Calu3 (cell line): ENCODE measurements around the gene DBX2. TPM values are rescaled to one million over a fixed set of nuclear protein-coding genes. Genes with fewer than 3 reads are reported as not detected.
"Not testable (repeated sequence)": the region's sequence is repeated elsewhere in the genome, so short reads cannot be mapped to it uniquely, and the experiment has no call there.

ENCODE experiments used
- BruUV-seq: library from RNA; stranded (reverse); fragments of 400-500 nt; replicated peaks from 2 replicates; lab custom pipeline; 2021; lab: Mats Ljungman, UMichigan
- CTCF ChIA-PET: fragments of 300-600 bp; sonication (Branson Sonifier 250); formaldehyde crosslinking; loops from one replicate; lab custom pipeline; 2022; ENCODE audit warnings: antibody characterized with exemption; lab: Charles Lee
- DNase-seq: peaks from one replicate; pipeline ENCODE4 v3.0.0; 2022
- H3K27ac Mint-ChIP-seq: one replicate; pipeline ENCODE4 v1.8.0; 2022; ENCODE audit warnings: mixed read lengths; ENCODE audit not compliant: unreplicated experiment
- H3K27me3 Mint-ChIP-seq: one replicate; pipeline ENCODE4 v1.8.0; 2022; ENCODE audit warnings: mixed read lengths; ENCODE audit not compliant: unreplicated experiment
- H3K36me3 Mint-ChIP-seq: one replicate; pipeline ENCODE4 v1.8.0; 2022; ENCODE audit warnings: mild to moderate bottlenecking, moderate library complexity, mixed read lengths; ENCODE audit not compliant: insufficient read depth, unreplicated experiment
- H3K4me1 Mint-ChIP-seq: one replicate; pipeline ENCODE4 v1.8.0; 2022; ENCODE audit warnings: mild to moderate bottlenecking, low read depth, mixed read lengths; ENCODE audit not compliant: unreplicated experiment
- H3K4me3 Mint-ChIP-seq: one replicate; pipeline ENCODE4 v1.8.0; 2022; ENCODE audit warnings: mild to moderate bottlenecking, low read depth, moderate library complexity, mixed read lengths; ENCODE audit not compliant: unreplicated experiment
- H3K9me3 Mint-ChIP-seq: one replicate; pipeline ENCODE4 v1.8.0; 2022; ENCODE audit warnings: low read depth, mixed read lengths; ENCODE audit not compliant: unreplicated experiment
- CTCF ChIP-seq: fragments of 200-600 bp; IDR thresholded peaks from one replicate; pipeline ENCODE4 v1.8.0; 2022; ENCODE audit warnings: antibody characterized with exemption; ENCODE audit not compliant: unreplicated experiment
- intact Hi-C: fragments of 100-400 bp; cut with micrococcal nuclease; formaldehyde crosslinking; loops from one replicate; pipeline ENCODE4 v1.10.0; 2022; ENCODE audit not compliant: unreplicated experiment
- total RNA-seq: library from RNA; stranded (reverse); gene quantifications from 2 replicates; pipeline ENCODE4 v1.2.3, GENCODE V29; 2022

The DBX2 gene
- total RNA-seq, 1 experiment from 2014 or later, result not detected

GRCh38 chr12:45089411-45090075, 38.6 kb upstream of the DBX2 start:
- CTCF ChIA-PET, result no interaction called here
- Mint-ChIP-seq H3K27me3 (peaks cover 12% of the 10 kb centered on the region), H3K36me3 (no peaks in the 10 kb centered on the region), H3K4me3 (no peak overlapping the region), H3K4me1 (no peaks in the 10 kb centered on the region), H3K9me3 (peaks cover 3% of the 10 kb centered on the region), H3K27ac (no peak overlapping the region)
- TF ChIP-seq CTCF, result no peak
- BruUV-seq, result no TSS peak
- intact Hi-C loops, result no loop called here
- DNase-seq, result no peak

- intact Hi-C loops, result no loop called here
- no peaks in the 10 kb centered on the region for H3K4me1 Mint-ChIP-seq
- no peak for TF ChIP-seq CTCF
- H3K36me3 Mint-ChIP-seq, result no peaks in the 10 kb centered on the region
- no TSS peak for BruUV-seq
- no peak overlapping the region for H3K27ac Mint-ChIP-seq
- H3K27me3 Mint-ChIP-seq, result peaks cover 17% of the 10 kb centered on the region
- H3K9me3 Mint-ChIP-seq, result peaks cover 3% of the 10 kb centered on the region
- DNase-seq, result no peak
- CTCF ChIA-PET, result no interaction called here
- H3K4me3 Mint-ChIP-seq, result no peak overlapping the region
These were observed 37.7 kb upstream of the DBX2 start for GRCh38 chr12:45088608-45089007.

GRCh38 chr12:45084248-45084647, 33.3 kb upstream of the DBX2 start:
- H3K4me3 Mint-ChIP-seq, H3K27ac Mint-ChIP-seq, intact Hi-C loops, H3K36me3 Mint-ChIP-seq, BruUV-seq, DNase-seq, H3K9me3 Mint-ChIP-seq, H3K4me1 Mint-ChIP-seq, CTCF ChIA-PET: not testable (repeated sequence)
- H3K27me3 Mint-ChIP-seq, result peaks cover 15% of the 10 kb centered on the region

GRCh38 chr12:45077251-45077650, 26.4 kb upstream of the DBX2 start:
- no peaks in the 10 kb centered on the region for H3K9me3 Mint-ChIP-seq
- no peak overlapping the region for H3K4me3 Mint-ChIP-seq
- peaks cover 16% of the 10 kb centered on the region for H3K27me3 Mint-ChIP-seq
- BruUV-seq, result no TSS peak
- no peaks in the 10 kb centered on the region for H3K4me1 Mint-ChIP-seq
- H3K27ac Mint-ChIP-seq, result no peak overlapping the region
- DNase-seq, result no peak
- no peaks in the 10 kb centered on the region for H3K36me3 Mint-ChIP-seq
- TF ChIP-seq CTCF, result no peak
- CTCF ChIA-PET, result interaction anchor here (0.7 kb wide), 1 partner anchor 493 kb away, joined by 4 read pairs; no protein-coding TSS in a partner anchor
- intact Hi-C loops, result no loop called here

- CTCF ChIA-PET, result interaction anchor here (0.7 kb wide), 1 partner anchor 493 kb away, joined by 4 read pairs; no protein-coding TSS in a partner anchor
- no peak overlapping the region for H3K27ac Mint-ChIP-seq
- H3K27me3 Mint-ChIP-seq, result peaks cover 24% of the 10 kb centered on the region
- no peak for DNase-seq
- BruUV-seq, result no TSS peak
- intact Hi-C loops, result no loop called here
- H3K9me3 Mint-ChIP-seq, result no peaks in the 10 kb centered on the region
- H3K4me3 Mint-ChIP-seq, result no peak overlapping the region
- H3K4me1 Mint-ChIP-seq, result no peaks in the 10 kb centered on the region
- H3K36me3 Mint-ChIP-seq, result no peaks in the 10 kb centered on the region
- no peak for TF ChIP-seq CTCF
These were observed 25.6 kb upstream of the DBX2 start for GRCh38 chr12:45076417-45077026.
